ENCODE data around the gene KCNA2.

The KCNA2 gene

GRCh38 chr1:110627764-110628163 is 21.6 kb upstream of the KCNA2 start:
- H3K4me3 ChIP-seq (ENCODE audit: extremely low read depth, insufficient read depth, low read length, poor library complexity, severe bottlenecking): no peak overlapping the region
- H3K36me3 ChIP-seq (ENCODE audit: control insufficient read depth, insufficient read depth, low read length): no peaks in the 10 kb centered on the region
- WGBS, 2 experiments (ENCODE audit: insufficient coverage in 2 of 2): 88% methylated on average over 1 of the region's 2 CpGs; no CpG with 5 or more reads in 1 of the 2 experiments
- H3K27ac ChIP-seq (ENCODE audit: low read depth, low read length, severe bottlenecking): no peak overlapping the region
- H3K4me1 ChIP-seq (ENCODE audit: control insufficient read depth, insufficient read depth, low read length, poor library complexity, severe bottlenecking): no peaks in the 10 kb centered on the region
- H3K9me3 ChIP-seq (ENCODE audit: control insufficient read depth, low read length): no peaks in the 10 kb centered on the region

DNA sequence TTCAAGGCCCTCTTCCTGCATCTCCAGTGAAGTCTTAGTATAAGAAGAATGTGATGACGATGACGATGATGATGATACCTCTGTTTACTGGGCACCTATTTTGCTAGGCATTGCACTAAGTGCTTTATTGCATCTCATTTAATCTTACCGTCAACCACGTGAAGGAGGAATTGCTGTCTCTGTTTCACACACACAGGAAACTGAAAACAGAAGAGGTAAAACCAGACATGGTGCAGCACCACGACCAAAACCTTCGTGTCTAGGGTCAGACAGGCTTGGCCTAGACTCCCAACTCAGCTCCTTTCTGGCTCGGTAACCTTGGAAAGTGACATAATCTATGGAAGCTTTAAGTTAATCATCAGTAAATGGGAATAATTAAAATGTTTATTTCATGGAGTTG is 20.7 kb upstream of the KCNA2 start:
- no peaks in the 10 kb centered on the region for H3K36me3 ChIP-seq (ENCODE audit: control insufficient read depth, insufficient read depth, low read length)
- 77 to 79% methylated on average over 5 of the region's 7 CpGs for whole genome bisulfite sequencing, 2 experiments (ENCODE audit: insufficient coverage in 2 of 2)
- H3K4me1 ChIP-seq (ENCODE audit: control insufficient read depth, insufficient read depth, low read length, poor library complexity, severe bottlenecking): no peaks in the 10 kb centered on the region
- no peaks in the 10 kb centered on the region for H3K9me3 ChIP-seq (ENCODE audit: control insufficient read depth, low read length)
- no peak overlapping the region for H3K27ac ChIP-seq (ENCODE audit: low read depth, low read length, severe bottlenecking)
- no peak overlapping the region for H3K4me3 ChIP-seq (ENCODE audit: extremely low read depth, insufficient read depth, low read length, poor library complexity, severe bottlenecking)

DNA sequence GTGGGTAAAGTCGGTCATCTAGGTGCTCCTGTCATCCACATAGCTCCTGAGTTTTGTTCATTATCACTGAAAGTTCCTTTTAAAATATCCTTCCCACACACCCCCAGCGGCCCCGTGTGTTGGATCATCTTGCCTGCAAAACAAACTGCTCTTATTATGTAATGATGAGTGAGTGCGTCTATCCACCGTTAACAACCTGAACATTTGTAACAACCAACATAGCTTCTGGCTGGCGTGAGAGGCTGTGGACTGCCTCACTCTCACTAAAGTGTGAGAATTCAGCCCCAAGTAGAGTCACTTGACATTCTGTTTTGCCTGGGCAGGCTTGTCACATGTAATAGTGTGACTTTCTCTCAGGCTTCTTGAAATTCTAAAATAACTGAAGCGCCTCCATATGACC is 14.5 kb upstream of the KCNA2 start:
- Histone ChIP-seq H3K27ac (ENCODE audit: low read depth, low read length, severe bottlenecking) (no peak overlapping the region), H3K4me3 (ENCODE audit: extremely low read depth, insufficient read depth, low read length, poor library complexity, severe bottlenecking) (no peak overlapping the region), H3K36me3 (ENCODE audit: control insufficient read depth, insufficient read depth, low read length) (no peaks in the 10 kb centered on the region), H3K4me1 (ENCODE audit: control insufficient read depth, insufficient read depth, low read length, poor library complexity, severe bottlenecking) (peaks cover 4% of the 10 kb centered on the region), H3K9me3 (ENCODE audit: control insufficient read depth, low read length) (no peaks in the 10 kb centered on the region)
- 50 to 57% methylated on average over 2 to 3 of the region's 7 CpGs for WGBS, 2 experiments (ENCODE audit: insufficient coverage in 2 of 2)

DNA sequence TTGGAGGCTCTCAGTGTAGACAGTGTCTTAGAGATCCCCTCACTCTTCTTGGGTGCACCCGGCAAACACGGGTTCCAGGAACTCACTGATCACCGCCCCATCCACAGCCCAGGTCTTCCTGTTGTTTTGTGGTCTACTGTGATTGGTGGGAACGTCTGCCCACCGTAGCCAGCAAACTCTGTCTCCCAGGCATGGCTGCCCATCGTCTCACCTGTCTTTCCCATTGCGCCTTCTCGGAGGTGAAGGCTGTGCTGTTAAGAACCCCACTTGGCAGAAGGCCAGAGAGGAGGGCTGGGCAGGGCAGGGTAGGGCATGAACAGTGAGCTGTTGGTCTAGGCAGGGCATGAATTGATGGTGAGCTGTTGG is 14.1 kb upstream of the KCNA2 start:
- Histone ChIP-seq H3K9me3 (ENCODE audit: control insufficient read depth, low read length) (no peaks in the 10 kb centered on the region), H3K36me3 (ENCODE audit: control insufficient read depth, insufficient read depth, low read length) (no peaks in the 10 kb centered on the region), H3K4me3 (ENCODE audit: extremely low read depth, insufficient read depth, low read length, poor library complexity, severe bottlenecking) (no peak overlapping the region), H3K4me1 (ENCODE audit: control insufficient read depth, insufficient read depth, low read length, poor library complexity, severe bottlenecking) (peaks cover 4% of the 10 kb centered on the region), H3K27ac (ENCODE audit: low read depth, low read length, severe bottlenecking) (no peak overlapping the region)
- 89 to 91% methylated on average over 4 to 6 of the region's 8 CpGs for WGBS, 2 experiments (ENCODE audit: insufficient coverage in 2 of 2)

- Histone ChIP-seq H3K9me3 (ENCODE audit: control insufficient read depth, low read length) (no peaks in the 10 kb centered on the region), H3K27ac (ENCODE audit: low read depth, low read length, severe bottlenecking) (no peak overlapping the region), H3K36me3 (ENCODE audit: control insufficient read depth, insufficient read depth, low read length) (no peaks in the 10 kb centered on the region), H3K4me1 (ENCODE audit: control insufficient read depth, insufficient read depth, low read length, poor library complexity, severe bottlenecking) (peaks cover 4% of the 10 kb centered on the region), H3K4me3 (ENCODE audit: extremely low read depth, insufficient read depth, low read length, poor library complexity, severe bottlenecking) (no peak overlapping the region)
- 11 to 12% methylated on average over 22 to 24 of the region's 27 CpGs for WGBS, 2 experiments (ENCODE audit: insufficient coverage in 2 of 2)
These were observed 13.5 kb upstream of the KCNA2 start for GRCh38 chr1:110619412-110620249.

DNA sequence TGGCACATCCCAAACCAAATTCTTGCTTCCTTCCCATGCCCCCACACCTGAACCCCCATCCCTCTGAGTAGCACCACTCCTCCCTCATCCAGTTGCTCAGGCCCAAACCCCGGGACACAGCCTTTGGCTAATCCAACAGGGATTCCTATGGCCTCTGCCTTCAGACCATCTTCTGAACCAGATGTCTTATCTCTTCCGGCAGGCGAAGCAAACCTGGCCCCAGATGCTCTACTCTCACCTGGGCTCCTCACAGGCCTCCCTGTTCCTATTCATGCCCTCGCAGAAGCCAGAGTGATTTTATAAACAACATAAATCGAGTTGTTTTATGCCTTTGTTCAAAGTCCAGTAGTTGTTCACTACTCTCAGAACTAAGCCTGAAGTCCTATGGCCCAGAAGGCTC is 12.5 kb upstream of the KCNA2 start:
- Histone ChIP-seq H3K27ac (ENCODE audit: low read depth, low read length, severe bottlenecking) (no peak overlapping the region), H3K4me3 (ENCODE audit: extremely low read depth, insufficient read depth, low read length, poor library complexity, severe bottlenecking) (no peak overlapping the region), H3K4me1 (ENCODE audit: control insufficient read depth, insufficient read depth, low read length, poor library complexity, severe bottlenecking) (peaks cover 4% of the 10 kb centered on the region), H3K36me3 (ENCODE audit: control insufficient read depth, insufficient read depth, low read length) (no peaks in the 10 kb centered on the region), H3K9me3 (ENCODE audit: control insufficient read depth, low read length) (no peaks in the 10 kb centered on the region)
- 68 to 79% methylated on average over 4 to 5 of the region's 5 CpGs for WGBS, 2 experiments (ENCODE audit: insufficient coverage in 2 of 2)

GRCh38 chr1:110617589-110617988 is 11.4 kb upstream of the KCNA2 start:
- WGBS, 2 experiments (ENCODE audit: insufficient coverage in 2 of 2): 77 to 83% methylated on average over 5 of the region's 5 CpGs
- H3K27ac ChIP-seq (ENCODE audit: low read depth, low read length, severe bottlenecking): no peak overlapping the region
- no peaks in the 10 kb centered on the region for H3K9me3 ChIP-seq (ENCODE audit: control insufficient read depth, low read length)
- H3K4me1 ChIP-seq (ENCODE audit: control insufficient read depth, insufficient read depth, low read length, poor library complexity, severe bottlenecking): peaks cover 4% of the 10 kb centered on the region
- no peak overlapping the region for H3K4me3 ChIP-seq (ENCODE audit: extremely low read depth, insufficient read depth, low read length, poor library complexity, severe bottlenecking)
- no peaks in the 10 kb centered on the region for H3K36me3 ChIP-seq (ENCODE audit: control insufficient read depth, insufficient read depth, low read length)

GRCh38 chr1:110617116-110617515 is 11.0 kb upstream of the KCNA2 start:
- no peaks in the 10 kb centered on the region for H3K9me3 ChIP-seq (ENCODE audit: control insufficient read depth, low read length)
- no peak overlapping the region for H3K27ac ChIP-seq (ENCODE audit: low read depth, low read length, severe bottlenecking)
- no peak overlapping the region for H3K4me3 ChIP-seq (ENCODE audit: extremely low read depth, insufficient read depth, low read length, poor library complexity, severe bottlenecking)
- WGBS, 2 experiments (ENCODE audit: insufficient coverage in 2 of 2): 80 to 90% methylated on average over 3 of the region's 3 CpGs
- no peaks in the 10 kb centered on the region for H3K36me3 ChIP-seq (ENCODE audit: control insufficient read depth, insufficient read depth, low read length)
- H3K4me1 ChIP-seq (ENCODE audit: control insufficient read depth, insufficient read depth, low read length, poor library complexity, severe bottlenecking): peaks cover 4% of the 10 kb centered on the region

GRCh38 chr1:110616587-110616986 is 10.4 kb upstream of the KCNA2 start:
- no peaks in the 10 kb centered on the region for H3K36me3 ChIP-seq (ENCODE audit: control insufficient read depth, insufficient read depth, low read length)
- no peaks in the 10 kb centered on the region for H3K9me3 ChIP-seq (ENCODE audit: control insufficient read depth, low read length)
- 72 to 76% methylated on average over 2 to 3 of the region's 3 CpGs for WGBS, 2 experiments (ENCODE audit: insufficient coverage in 2 of 2)

GRCh38 chr1:110615548-110616130 is 9.5 kb upstream of the KCNA2 start:
- WGBS, 2 experiments (ENCODE audit: insufficient coverage in 2 of 2): 25 to 49% methylated on average over 4 to 5 of the region's 9 CpGs
- Histone ChIP-seq H3K36me3 (ENCODE audit: control insufficient read depth, insufficient read depth, low read length) (no peaks in the 10 kb centered on the region), H3K4me1 (ENCODE audit: control insufficient read depth, insufficient read depth, low read length, poor library complexity, severe bottlenecking) (peaks cover 4% of the 10 kb centered on the region), H3K27ac (ENCODE audit: low read depth, low read length, severe bottlenecking) (no peak overlapping the region), H3K4me3 (ENCODE audit: extremely low read depth, insufficient read depth, low read length, poor library complexity, severe bottlenecking) (no peak overlapping the region), H3K9me3 (ENCODE audit: control insufficient read depth, low read length) (no peaks in the 10 kb centered on the region)

More at GRCh38 chr1:110616587-110616986, 10.4 kb upstream of the KCNA2 start:
- no peak overlapping the region for H3K4me3 ChIP-seq (ENCODE audit: extremely low read depth, insufficient read depth, low read length, poor library complexity, severe bottlenecking)
- no peak overlapping the region for H3K27ac ChIP-seq (ENCODE audit: low read depth, low read length, severe bottlenecking)
- peaks cover 4% of the 10 kb centered on the region for H3K4me1 ChIP-seq (ENCODE audit: control insufficient read depth, insufficient read depth, low read length, poor library complexity, severe bottlenecking)
